ENCODE measurements around the gene ECE1.
"Not testable (repeated sequence)": the region's sequence is repeated elsewhere in the genome, so short reads cannot be mapped to it uniquely, and the experiment has no call there.

The ECE1 gene

DNA sequence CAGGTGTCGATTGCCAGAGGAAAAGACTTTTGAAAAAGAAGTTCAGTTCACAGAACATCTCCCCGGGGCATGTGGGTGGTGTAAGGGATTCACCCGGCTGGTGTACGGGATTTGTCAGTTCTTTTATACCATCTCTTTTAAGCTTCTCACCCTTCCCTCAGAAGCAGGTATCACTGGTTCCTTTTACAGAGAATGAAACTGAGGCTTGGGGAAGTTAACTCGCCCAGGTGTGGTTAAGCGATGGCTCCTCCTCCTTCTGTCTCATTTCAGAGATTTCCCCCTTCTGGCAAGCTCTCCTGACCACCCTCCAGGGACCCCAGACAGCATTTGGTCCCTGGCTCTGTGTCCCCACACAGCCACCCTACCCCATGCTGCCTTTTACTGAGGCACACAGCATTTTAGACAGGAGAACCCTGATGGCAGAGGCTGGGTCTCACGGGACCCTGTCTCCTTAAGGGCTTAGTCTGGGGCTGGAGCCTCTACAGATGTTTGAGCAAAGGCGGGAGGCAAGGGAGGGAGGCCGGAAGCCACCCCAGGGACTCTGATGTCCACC lies 2.8 kb upstream of the ECE1 start:
- peak in 1 of 2 donors; percentile 34 for DNase-seq (ENCODE audit: low read depth in 2 of 2)

DNA sequence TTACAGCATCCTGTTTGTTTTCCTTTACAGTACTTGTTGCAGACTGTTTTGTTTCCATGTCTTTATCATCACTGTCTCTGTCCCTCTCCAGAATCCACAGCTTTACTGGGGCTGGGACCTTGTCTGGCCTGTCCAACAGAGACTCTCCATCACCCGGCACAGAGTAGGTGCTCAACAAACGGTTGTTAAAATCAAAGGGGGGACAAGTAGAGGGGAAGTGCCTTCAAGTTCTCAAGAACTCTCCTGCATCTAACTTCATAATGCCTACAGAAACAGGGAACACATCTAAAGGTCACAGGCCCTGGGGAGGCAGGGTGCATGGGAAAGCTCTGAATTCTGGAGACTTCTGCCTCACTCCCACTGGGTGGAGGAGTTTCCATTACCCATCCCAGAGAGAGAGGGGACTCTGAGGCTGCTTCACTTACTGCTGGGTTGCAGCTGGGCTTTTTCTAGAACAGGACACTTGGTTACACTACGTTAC lies 2.3 kb upstream of the ECE1 start:
- DNase-seq (ENCODE audit: low read depth in 2 of 2), result no peak

DNA sequence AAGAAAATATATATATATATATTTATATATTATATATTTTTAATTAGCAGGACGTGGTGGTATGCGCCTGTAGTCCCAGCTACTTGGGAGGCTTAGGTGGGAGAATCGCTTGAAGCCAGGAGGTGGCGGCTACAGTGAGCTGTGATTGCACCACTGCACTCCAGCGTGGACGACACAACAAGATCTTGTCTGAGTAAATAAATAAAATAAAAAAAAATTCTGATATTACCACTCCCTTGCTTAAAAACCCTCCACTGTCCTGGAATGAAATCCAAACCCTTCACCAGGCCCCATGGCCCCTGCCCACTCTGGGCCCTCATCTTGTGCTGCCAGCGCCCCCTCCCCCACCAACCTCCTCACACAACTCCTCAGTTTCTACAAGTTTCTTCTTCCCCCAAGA lies 1.7 kb upstream of the ECE1 start:
- no peak for DNase-seq (ENCODE audit: low read depth in 2 of 2)

DNA sequence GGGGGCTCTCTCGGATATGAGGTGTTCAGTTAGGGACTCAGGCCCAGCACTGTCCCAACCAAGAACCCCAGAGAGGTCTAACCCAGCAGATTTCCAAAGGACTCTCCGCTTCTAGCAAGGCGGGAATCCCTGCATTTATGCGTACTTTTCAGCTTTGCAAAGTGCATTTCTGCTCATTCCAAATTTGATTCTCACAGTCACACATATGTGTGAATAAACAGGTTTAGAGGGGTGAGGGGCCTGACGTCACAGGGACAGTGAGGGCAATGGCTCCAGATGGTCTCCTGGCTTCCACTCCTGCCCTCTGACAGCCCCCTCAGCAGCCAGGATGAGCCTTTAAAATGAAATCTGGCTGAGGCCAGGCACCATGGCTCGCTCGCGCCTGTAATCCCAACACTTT lies 921 bp upstream of the ECE1 start:
- DNase-seq (ENCODE audit: low read depth in 2 of 2), result no peak

DNA sequence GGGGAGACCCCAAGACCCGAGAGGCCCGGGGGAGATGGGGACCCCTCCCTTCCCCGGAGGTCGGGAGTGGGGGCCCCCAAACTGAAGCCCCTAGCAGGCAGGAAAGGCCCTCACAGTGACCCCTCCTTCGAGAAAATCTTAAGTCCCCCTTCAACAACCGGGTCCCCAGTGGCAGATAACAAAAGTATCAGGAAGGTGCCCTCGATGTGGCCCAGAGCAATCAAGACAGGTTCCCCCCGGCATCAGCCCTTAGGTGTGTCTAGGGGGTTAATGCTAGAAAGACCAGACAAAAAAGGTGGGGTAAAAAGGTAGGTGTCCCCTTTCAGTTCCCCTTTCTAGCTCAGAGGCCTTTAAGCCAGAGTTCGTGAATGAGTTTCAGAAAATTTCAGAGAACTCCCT lies 282 bp upstream of the ECE1 start:
- DNase-seq (ENCODE audit: low read depth in 2 of 2), result no peak

DNA sequence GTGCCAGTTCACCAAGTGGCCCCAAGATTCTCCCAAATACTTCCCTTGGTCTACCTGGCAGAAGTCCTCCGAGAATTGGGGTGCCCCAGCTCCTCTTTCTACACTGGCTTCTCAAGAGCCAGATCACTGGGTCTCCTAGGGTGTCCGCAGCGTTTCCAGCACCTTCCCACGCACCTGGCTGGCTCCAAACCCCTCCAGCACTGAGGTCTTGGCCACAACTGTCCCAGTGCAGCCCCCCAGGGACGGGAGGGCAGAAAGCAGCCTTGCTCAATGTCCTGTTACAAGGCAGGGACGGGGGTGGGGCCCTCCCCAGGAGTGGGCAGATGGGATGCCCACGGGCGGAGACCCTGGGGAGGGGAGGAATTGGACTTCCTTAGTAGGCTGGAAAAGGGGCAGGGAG lies 1.1 kb downstream of the ECE1 start:
- DNase-seq (ENCODE audit: low read depth in 2 of 2), result no peak

DNA sequence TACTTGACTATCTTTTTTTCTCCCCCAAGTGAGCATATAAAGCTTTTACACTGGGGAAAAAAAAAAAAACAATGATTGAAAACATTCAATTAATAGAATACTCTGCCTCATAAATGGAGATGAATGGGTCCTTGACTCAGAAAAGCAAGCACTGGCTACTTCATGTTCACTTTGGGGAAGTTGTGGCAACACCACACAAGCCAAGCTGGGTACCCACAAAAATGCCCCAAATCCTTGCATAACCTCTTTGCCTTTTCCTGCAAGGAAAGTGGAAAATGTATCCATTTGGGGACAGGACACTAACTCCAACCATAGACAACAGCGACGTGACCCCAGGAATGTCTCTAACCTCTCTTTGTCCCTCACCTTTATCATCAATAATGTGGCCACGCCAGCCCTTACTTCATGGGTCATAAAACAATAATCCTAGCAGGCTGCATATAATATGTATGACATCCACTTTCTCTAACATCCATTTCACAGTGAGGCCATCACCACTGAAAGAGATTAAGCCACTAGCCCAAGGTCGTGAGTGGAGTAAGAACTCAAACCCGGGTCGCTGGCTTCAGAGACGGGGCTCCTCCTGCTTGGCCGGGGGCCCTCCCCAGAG lies 2.3 kb downstream of the ECE1 start:
- no peak for DNase-seq (ENCODE audit: low read depth in 2 of 2)

DNA sequence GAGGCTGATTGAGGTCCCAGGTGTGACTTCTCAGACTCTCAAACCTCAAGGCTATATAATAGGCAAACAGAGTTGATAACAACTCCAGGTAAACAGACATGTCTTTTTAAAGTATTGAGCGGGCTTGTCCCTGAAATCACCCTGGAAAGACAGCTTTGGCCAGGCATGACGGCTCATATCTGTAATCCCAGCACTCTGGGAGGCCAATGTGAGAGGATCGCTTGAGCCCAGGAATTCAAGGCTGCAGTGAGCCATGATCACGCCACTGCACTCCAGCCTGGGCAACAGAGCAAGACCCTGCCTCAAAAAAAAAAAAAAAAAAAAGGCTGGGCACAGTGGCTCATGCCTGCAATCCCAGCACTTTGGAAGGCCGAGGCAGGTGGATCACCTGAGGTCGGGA lies 4.9 kb downstream of the ECE1 start:
- not testable (repeated sequence) for DNase-seq (ENCODE audit: low read depth in 2 of 2)

DNA sequence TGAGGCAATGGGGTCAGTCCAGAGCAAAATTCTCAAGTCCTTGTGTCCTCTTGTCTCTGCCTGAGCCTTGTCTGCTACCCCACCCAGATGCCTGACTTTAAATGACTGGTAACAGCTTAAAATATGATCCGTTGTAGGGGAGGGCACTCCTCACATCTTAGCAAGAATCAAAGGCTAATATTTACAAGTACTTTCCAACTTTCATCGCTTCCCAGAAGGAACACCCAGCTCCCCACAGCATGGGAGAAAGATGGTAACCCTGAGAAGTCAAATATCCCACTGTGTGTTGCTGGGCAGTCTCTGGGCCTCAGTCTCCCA lies 5.2 kb downstream of the ECE1 start:
- DNase-seq (ENCODE audit: low read depth in 2 of 2), result no peak

DNA sequence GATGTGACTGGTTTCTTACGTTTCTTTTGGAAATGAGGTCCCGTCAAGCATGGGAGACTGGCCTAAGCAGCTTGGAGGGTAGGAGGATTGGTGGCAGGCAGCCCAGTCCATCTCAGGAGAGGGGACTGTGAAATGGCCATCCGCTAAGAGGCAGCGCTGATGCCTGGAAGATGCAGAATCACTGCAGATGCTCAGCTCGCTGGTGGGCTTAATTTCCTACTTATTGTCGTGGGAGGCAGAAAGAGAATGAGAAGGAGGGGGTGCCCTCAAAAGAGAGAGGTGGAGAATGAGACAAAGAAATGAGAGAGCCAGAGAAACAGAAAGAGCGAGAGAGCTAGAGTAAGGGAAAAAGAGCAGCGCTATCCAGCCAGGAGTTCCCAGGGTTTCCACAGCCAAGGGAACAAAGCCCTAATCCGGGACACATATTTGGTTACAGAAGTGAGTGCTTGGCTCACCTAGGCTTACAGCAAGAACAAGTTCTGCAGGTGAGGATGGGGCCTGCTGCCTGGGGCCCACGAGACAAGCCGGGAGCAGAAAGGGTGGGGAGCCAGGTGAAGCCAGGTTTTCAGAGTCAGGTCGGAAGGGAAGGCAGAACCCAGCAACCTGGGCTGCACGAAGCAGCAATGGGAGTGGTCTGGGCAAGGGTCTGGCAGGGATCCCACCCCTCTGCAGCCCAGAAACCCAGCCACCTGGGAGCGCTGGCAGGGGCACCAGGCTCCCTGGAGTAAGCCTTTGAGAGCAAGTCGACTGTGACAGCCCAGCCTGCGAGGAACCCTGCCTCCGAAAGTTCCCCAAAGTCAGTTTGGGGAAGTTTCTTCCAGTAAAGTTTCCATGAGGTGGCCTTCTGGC lies 5.8 kb downstream of the ECE1 start:
- DNase-seq (ENCODE audit: low read depth in 2 of 2), result no peak

DNA sequence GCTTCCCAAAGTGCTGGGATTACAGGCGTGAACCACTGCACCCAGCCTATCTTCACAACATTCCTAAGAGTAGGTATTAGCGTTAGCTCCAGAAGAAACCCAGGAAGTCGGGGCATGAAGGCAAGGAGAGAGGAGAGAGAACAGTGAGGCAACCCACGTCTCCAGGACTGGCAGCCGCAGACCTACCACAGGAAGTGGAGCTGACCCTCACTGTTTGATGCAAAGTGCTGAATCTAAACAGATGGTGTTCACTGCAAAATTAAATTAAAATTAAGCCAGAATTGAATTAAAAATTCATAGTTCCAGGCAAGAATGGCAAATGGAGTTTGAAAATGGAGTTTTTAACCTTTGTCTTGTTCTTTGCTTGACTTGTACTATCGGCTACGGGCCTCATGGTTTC lies 6.7 kb downstream of the ECE1 start:
- no peak for DNase-seq (ENCODE audit: low read depth in 2 of 2)

DNA sequence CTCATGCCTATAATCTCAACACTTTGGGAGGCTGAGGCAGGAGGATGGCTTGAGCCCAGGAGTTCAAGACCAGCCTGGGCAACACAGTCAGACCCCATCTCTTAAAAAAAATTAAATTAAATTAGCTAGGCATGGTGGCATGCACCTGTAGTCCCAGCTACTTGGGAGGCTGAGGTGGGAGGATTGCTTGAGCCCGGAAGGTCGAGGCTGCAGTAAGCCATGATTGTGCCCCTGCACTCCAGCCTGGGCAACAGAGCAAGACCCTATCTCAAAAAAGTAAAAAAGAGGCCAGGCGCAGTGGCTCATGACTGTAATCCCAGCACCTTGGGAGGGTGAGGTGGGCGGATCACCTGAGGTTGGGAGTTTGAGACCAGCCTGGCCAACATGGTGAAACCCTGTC lies 8.2 kb downstream of the ECE1 start:
- DNase-seq (ENCODE audit: low read depth in 2 of 2), result not testable (repeated sequence)

DNA sequence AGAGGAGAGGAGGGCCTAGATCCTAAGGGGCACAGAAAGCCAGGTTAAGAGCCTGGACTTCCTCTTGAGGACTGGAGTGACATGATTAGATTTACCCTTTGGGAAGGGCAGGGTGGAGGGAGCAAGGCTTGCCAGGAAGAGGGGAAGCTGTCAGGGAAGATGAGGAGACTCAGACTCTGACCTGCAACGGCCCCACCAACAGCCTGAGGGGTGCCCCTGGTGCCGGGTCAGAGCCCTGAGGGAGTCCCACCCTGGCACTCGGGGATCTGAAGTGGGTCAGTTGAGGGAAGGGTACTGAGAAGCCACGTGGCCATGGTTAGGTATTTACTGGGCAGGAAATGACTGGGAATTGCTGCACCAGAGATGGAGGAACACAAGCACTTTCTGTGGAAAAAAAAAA lies 9.8 kb downstream of the ECE1 start:
- DNase-seq (ENCODE audit: low read depth in 2 of 2), result no peak

DNA sequence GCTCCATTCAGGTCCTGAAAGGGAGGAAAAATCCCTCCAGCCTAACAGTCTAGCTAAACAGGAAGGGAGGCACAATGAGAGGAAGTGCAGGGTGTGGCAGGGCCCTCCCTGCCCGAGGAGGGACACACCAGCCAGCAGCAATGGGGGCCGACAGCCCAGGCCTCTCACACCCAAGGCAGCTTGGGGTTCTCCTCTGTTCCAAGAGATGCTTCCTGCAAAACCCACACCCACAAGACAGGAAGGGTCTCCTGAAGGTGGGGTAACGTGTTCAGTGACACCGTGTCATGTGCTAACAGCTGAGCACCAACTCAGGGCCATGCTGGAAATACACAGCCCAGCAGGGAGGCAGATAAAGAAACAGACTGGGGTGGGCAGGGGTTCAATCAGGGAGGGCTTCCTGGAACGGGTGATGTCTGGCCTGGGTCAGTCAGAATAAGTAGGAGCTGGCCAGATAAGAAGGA lies 10.2 kb downstream of the ECE1 start:
- no peak for DNase-seq (ENCODE audit: low read depth in 2 of 2)

DNA sequence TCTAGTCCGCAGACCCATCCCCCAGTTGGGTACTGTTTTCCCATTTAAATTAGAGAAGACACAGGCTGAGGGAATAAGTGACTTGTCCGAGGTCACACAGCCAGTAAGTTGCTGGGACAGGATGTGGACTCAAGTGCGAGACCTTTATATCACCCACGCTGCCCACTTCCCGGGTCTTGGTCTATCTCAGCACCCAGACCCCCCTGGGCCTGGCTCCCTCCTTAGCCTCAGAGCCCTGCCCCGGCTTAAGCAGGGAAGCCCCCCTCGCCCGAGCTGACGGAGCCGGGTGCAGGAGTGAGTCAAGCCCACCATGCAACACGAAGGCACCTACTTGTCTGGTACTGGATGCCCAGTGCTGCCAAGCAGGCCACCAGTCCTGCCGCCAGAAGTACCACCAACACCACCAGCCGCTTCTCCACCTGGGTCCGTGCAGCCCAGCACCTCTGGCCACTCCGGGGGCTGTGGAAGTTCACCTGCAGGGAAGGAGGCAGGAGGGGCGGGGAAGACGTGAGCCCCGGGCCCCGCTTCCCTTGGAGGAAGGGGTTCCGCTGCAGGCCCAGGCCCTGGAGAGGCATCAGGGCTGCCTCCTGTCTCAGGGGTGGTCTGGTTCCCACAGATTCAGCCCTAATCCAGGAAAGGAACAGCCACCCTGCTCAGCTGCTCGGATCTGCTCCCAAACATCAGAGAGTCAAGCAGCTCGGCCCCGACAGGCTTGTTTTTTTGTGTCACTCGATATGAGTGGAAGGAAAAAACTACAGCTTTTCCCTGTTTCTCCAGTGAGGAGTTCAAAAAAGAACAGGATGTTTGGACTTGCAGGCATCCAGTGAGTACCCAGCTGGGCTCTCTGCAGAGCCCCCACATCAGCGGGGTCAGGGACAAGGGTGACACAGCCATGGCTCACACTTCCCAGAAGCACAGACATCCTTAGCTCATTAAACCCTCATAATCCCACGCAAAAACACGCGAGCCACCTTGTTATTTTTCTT lies 11.1 kb downstream of the ECE1 start:
- peak in 1 of 2 donors; percentile 29 for DNase-seq (ENCODE audit: low read depth in 2 of 2)

DNA sequence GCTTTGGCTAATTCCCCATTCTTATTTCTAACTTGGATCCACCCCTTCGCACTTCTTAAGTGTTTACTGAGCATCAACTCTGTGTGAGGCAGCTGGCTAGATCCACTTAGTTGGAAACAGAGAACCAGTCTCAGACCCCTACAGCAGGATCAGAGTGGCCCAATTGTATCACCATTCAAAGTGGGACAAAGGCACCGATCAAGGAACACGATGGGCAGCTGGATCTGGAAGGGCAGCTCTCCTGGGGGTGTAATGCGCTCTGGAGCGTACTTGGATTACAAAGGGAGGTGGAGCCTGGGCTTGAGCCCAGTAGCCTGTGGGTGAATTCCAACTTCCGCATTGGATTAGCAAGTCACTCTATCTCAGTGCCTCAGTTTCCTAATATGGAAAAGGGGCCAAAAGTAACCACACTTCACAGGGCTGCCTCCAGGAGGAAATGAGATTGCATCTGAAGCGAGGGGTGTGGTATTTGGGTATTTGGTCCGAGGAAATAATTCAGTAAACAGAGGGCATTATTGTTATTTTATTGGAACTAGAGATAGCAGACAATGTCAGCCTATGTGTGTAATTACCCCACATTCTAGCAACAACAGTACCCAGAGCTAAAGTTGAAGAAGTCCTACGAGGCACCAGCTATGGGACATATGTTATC lies 11.9 kb downstream of the ECE1 start:
- no peak for DNase-seq (ENCODE audit: low read depth in 2 of 2)

DNA sequence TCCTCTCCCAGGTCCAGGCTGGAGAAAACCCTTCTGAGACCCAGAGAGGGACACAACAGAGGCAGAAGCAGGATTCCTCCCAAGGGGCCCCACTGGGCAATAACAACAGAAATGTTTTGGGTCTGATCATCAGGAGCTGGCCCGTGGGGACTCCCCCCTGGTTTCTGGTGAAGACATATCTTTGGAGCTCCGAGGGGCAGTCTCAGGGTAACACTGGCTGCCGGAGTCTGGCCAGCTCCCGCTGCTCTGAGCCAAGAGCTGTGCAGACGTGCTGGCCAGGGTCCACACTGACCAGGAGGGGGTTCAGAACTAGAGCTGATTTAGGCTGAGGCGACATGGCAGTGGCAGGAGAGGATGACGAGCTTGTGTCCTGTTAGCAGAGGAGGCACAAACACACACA lies 13.1 kb downstream of the ECE1 start:
- DNase-seq (ENCODE audit: low read depth in 2 of 2), result no peak

DNA sequence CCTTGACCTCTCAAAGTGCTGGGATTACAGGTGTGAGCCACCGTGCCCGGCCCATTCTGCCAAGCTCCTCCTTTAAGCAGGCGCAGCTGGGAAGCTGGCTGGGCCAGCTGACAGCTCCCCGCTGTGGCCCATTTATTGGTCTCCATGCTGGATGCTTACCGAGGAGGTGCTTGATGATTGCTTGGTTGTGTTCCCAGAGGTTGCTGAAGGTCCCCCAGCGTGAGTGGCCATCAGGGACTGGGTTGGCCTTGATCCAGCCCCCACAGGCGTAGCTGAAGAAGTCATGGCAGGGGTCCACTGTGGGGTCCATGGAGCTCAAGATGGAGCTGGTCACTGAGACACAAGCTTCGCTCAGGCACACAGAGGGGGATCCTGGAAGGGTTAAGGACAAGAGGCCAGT lies 17.7 kb downstream of the ECE1 start:
- no peak for DNase-seq (ENCODE audit: low read depth in 2 of 2)

DNA sequence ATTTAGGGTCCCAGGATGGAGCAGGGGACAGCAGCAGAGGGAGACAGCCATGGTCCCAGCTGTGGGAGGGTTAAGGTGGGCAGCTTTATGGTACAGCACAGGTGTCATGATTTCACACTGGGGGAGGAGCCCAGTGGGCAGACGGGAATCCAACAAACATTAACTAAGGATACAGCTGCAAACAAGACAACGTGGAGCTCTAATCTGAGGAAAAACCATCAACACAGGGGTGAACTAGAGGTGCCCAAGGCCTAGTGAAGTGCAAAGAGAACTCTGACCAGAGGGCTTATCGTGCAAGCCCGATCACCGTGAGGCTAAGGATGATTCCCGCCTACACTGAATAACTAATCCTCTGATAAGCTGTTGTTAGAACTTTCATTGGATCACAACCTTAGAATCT lies 18.7 kb downstream of the ECE1 start:
- DNase-seq (ENCODE audit: low read depth in 2 of 2), result no peak

DNA sequence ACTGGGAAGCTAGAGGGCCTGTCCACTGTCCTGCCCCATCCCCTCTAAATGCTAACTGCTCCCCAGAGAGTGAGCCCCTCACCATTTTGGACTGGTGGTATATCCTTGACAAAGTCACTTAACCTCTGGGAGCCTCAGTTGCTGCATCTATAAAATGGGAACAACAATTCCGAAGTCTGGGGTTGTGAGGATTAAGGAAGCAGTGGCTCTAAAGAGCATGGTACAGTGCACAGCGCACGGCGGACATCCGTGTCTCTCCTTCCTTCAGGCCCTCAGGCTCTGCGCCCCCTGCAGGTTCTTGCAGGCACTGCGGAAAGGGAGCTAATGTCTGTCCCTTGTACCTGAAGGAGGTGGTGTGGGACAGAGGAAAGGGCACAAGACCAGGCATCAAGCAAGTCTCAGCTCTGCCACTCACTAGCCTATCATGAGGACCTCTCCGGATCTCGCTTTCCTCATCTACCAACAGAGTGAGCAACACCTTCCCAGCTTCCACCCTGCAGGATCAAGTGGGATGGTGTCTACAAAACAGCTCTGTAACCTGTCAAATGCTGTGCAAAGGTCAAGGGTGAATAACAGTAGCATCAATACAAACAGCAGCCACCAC lies 20.1 kb downstream of the ECE1 start:
- peak; percentile 58 to 59 for DNase-seq (ENCODE audit: low read depth in 2 of 2)

DNA sequence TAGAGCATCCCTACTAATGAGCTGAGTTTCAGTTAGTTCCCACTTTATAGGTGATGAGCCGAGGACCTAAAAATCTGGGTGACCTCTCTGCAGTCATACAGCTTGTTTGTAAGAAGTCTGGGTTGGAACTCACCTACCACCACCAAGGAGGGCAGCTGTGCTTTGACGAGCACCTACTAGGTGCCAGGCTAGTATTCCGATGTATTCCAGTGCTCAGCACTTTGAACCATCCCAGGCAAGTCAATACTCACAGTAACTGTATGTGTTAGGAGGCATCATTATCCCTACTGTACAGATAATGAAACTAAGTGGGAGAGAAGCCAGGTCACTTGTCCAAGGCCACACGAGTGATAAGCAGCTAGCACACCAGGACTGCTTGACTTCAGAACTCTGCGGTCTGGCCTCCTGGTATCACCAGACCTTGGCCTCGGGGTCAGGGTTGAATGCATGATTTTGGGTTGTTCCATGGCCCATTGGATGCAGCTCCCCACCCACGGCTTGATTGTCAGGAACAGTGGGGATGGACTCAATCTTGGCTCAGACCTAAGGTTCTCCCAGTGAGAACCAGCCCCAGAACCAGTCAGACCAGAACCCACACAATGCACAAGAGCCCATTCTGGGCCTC lies 20.7 kb downstream of the ECE1 start:
- no peak for DNase-seq (ENCODE audit: low read depth in 2 of 2)
